ENCODE measurements around the gene DNAJC22.
"Not testable (repeated sequence)": the region's sequence is repeated elsewhere in the genome, so short reads cannot be mapped to it uniquely, and the experiment has no call there.

Gene DNAJC22

DNA sequence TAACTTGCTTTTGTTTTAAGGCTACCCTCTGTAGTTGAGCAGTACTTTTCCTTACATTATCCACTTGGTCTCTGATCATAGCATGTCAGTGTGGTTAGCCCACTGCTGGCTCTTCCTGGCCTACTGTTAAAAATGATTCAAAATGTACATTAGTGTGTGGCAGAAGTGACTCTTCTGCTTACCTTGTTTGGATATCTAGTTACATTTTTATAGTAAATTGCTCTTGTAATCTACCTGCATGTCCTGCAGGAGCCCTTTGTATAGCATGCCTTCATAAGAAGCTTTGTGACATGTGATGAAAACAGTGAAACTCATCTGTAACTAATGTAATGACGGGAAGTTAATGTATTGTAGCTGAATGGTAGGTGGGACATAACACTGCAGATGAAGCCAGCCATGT lies 28.7 kb downstream of the DNAJC22 start:
- no peak for DNase-seq

DNA sequence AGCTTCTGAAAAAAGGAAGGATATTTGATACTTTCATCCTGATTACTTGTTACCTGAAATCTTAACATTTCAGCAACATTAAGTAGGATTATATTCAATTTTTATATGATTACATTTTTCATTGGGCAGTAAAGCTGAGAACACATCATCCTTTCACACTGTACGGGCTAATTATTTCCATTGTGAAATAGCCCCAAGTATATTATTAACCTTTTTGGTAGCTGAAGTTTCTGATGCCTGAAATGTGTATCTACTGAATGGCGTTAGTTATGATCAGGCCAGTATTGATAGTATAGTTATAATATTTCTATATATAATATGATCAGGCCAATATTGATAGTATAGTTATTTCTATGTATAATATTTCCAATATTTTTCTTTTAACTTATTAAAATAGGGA lies 30.7 kb downstream of the DNAJC22 start:
- DNase-seq = no peak

- not testable (repeated sequence) for DNase-seq
Measured at GRCh38 chr12:49380184-49380583, 33.5 kb downstream of the DNAJC22 start.

- DNase-seq = peak; percentile 65
Measured at GRCh38 chr12:49388682-49389386, 42.1 kb downstream of the DNAJC22 start.

GRCh38 chr12:49389387-49389703 lies 42.7 kb downstream of the DNAJC22 start:
- no peak for DNase-seq

- no peak for DNase-seq
Measured at GRCh38 chr12:49397000-49397399, 50.3 kb downstream of the DNAJC22 start.

DNA sequence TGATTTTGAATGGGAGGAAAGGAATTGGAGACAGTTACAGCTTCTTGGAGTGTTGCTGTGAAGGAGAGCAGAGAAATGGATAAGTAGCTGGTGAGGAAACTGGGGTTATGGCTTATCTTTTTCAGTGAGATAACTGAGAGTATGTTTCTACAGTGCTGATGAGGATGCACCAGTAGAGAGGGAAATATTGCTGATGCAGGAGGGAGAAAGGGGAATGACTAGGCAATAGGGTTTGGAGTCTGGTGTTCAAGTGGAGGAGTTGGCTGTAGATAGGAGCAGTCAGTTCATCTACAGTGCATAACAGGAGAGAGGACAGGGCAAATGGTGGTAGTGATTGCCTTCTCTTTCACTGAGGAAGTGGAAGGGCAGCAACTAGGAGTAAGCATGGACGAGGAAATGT lies 53.6 kb downstream of the DNAJC22 start:
- no peak for DNase-seq
